ENCODE measurements around the gene MMP21. TPM values are rescaled to one million over a fixed set of nuclear protein-coding genes. Genes with fewer than 3 reads are reported as not detected.

Gene MMP21
- polyA plus RNA-seq, 3 donors: 0.28 TPM; not detected in 2

GRCh38 chr10:125781374-125781773 is 5.8 kb upstream of the MMP21 start:
- Mint-ChIP-seq H3K36me3 (peaks cover 0 to 3% of the 10 kb centered on the region in 2 donors), H3K9me3 (peaks cover 0 to 3% (median 2%) of the 10 kb centered on the region in 7 donors), H3K27me3 (ENCODE audit: low read depth in 3 of 3) (peaks cover 1 to 6% (median 6%) of the 10 kb centered on the region in 3 donors), H3K4me1 (peaks cover 2% of the 10 kb centered on the region), H3K27ac (no peak overlapping the region), H3K4me3 (no peak overlapping the region)
- H3K9me3 ChIP-seq (replicated peaks in 1 of 2; ENCODE audit: control insufficient read depth in 1 of 2, insufficient read depth in 1 of 2, low read length in 2 of 2): no peaks in the 10 kb centered on the region
- no peak for DNase-seq
- no peak for TF ChIP-seq CTCF (IDR thresholded peaks at IDR 0.05)
- WGBS (ENCODE audit: insufficient coverage): 92% methylated on average over 5 of the region's 8 CpGs
- no peaks in the 10 kb centered on the region for H3K36me3 ChIP-seq (replicated peaks in 1 of 2; ENCODE audit: control insufficient read depth in 1 of 2, insufficient read depth in 2 of 2, low read length in 2 of 2)
- no peak overlapping the region for H3K27ac ChIP-seq (ENCODE audit: low read depth in 1 of 2, low read length in 2 of 2)
- H3K4me2 ChIP-seq (replicated peaks; ENCODE audit: extremely low read depth, low read length, poor library complexity, severe bottlenecking): no peak overlapping the region
- no peaks in the 10 kb centered on the region for H4K20me1 ChIP-seq (ENCODE audit: insufficient read depth, low read length)
- intact Hi-C loops (cut with micrococcal nuclease): no loop called here
- H3K4me1 ChIP-seq (ENCODE audit: control insufficient read depth in 1 of 2, insufficient read depth in 2 of 2, low read length in 2 of 2): no peaks in the 10 kb centered on the region
- no peak overlapping the region for H3K4me3 ChIP-seq (replicated peaks in 1 of 3; ENCODE audit: low read depth in 2 of 3, low read length in 3 of 3)
- H3K27me3 ChIP-seq (ENCODE audit: control insufficient read depth in 2 of 2, insufficient read depth in 2 of 2, low read length in 2 of 2): no peaks in the 10 kb centered on the region
- no peak overlapping the region for H3K9ac ChIP-seq (ENCODE audit: insufficient read depth, low read length, poor library complexity, severe bottlenecking)
- H2AFZ ChIP-seq (ENCODE audit: insufficient read depth, low read depth, low read length, poor library complexity, severe bottlenecking): no peak overlapping the region
- H3K79me2 ChIP-seq (ENCODE audit: insufficient read depth, low read length): no peaks in the 10 kb centered on the region

GRCh38 chr10:125779403-125780327 is 4.0 kb upstream of the MMP21 start:
- Histone ChIP-seq H3K9me3 (replicated peaks in 1 of 2; ENCODE audit: control insufficient read depth in 1 of 2, insufficient read depth in 1 of 2, low read length in 2 of 2) (no peaks in the 10 kb centered on the region), H3K36me3 (replicated peaks in 1 of 2; ENCODE audit: control insufficient read depth in 1 of 2, insufficient read depth in 2 of 2, low read length in 2 of 2) (no peaks in the 10 kb centered on the region), H3K4me3 (replicated peaks in 1 of 3; ENCODE audit: low read depth in 2 of 3, low read length in 3 of 3) (no peak overlapping the region), H3K27ac (ENCODE audit: low read depth in 1 of 2, low read length in 2 of 2) (no peak overlapping the region), H3K79me2 (ENCODE audit: insufficient read depth, low read length) (no peaks in the 10 kb centered on the region), H3K4me1 (ENCODE audit: control insufficient read depth in 1 of 2, insufficient read depth in 2 of 2, low read length in 2 of 2) (no peaks in the 10 kb centered on the region), H3K4me2 (replicated peaks; ENCODE audit: extremely low read depth, low read length, poor library complexity, severe bottlenecking) (no peak overlapping the region), H2AFZ (ENCODE audit: insufficient read depth, low read depth, low read length, poor library complexity, severe bottlenecking) (no peak overlapping the region), H3K9ac (ENCODE audit: insufficient read depth, low read length, poor library complexity, severe bottlenecking) (no peak overlapping the region), H3K27me3 (ENCODE audit: control insufficient read depth in 2 of 2, insufficient read depth in 2 of 2, low read length in 2 of 2) (no peaks in the 10 kb centered on the region), H4K20me1 (ENCODE audit: insufficient read depth, low read length) (no peaks in the 10 kb centered on the region)
- Mint-ChIP-seq H3K4me1 (peaks cover 2% of the 10 kb centered on the region), H3K4me3 (no peak overlapping the region), H3K9me3 (peaks cover 0 to 3% (median 2%) of the 10 kb centered on the region in 7 donors), H3K36me3 (no peaks in the 10 kb centered on the region), H3K27me3 (ENCODE audit: low read depth in 3 of 3) (peaks cover 3 to 7% (median 6%) of the 10 kb centered on the region in 3 donors), H3K27ac (no peak overlapping the region)
- no peak for TF ChIP-seq CTCF (IDR thresholded peaks at IDR 0.05)
- DNase-seq: no peak
- 84% methylated on average over 4 of the region's 10 CpGs for WGBS (ENCODE audit: insufficient coverage)
- intact Hi-C loops (cut with micrococcal nuclease): no loop called here

Data from CD14-positive monocyte (primary cell).